Left lobe of liver (tissue), 2 donors: Measurements from ENCODE around the gene C1orf56. TPM values are rescaled to one million over a fixed set of nuclear protein-coding genes. Genes with fewer than 3 reads are reported as not detected.
"Not testable (repeated sequence)": the region's sequence is repeated elsewhere in the genome, so short reads cannot be mapped to it uniquely, and the experiment has no call there.

Experiments used
- ATAC-seq: fragments of 200-7000 bp; cut with Tn5 transposase; one replicate; pipeline ENCODE4 v1.9.1; 2020; ENCODE audit warnings: mild to moderate bottlenecking, moderate library complexity
- DNase-seq: peaks from one replicate; pipeline ENCODE4 v3.0.0-alpha.2; 2020; ENCODE audit warnings: low spot score
- total RNA-seq: library from RNA; stranded (reverse); gene quantifications from one replicate; pipeline ENCODE4 v1.2.1, GENCODE V29; 2021
- donor health status: DM: no; HTN: no; CAD: no; lungs with moderate emphysema.
- donor health status: DM: no; HTN: yes; CAD: no.

C1orf56 gene
- total RNA-seq, 1 donor from 2014 or later, result 4.3 TPM

- ATAC-seq (no peak), DNase-seq (no peak)
Observed at GRCh38 chr1:151060657-151061421, 13.3 kb downstream of the C1orf56 start.

GRCh38 chr1:151061704-151062103, 14.2 kb downstream of the C1orf56 start:
- no peak for ATAC-seq
- DNase-seq, result no peak

GRCh38 chr1:151062741-151063371, 15.3 kb downstream of the C1orf56 start:
- ATAC-seq (no peak), DNase-seq (no peak)

GRCh38 chr1:151065089-151065645, 17.6 kb downstream of the C1orf56 start:
- DNase-seq (no peak), ATAC-seq (peak; percentile 66)

- ATAC-seq, result no peak
- no peak for DNase-seq
Observed at GRCh38 chr1:151067185-151067584, 19.6 kb downstream of the C1orf56 start.

GRCh38 chr1:151069103-151069486, 21.5 kb downstream of the C1orf56 start:
- DNase-seq, result no peak
- ATAC-seq, result no peak

- DNase-seq (peak; percentile 91), ATAC-seq (peak; percentile 92)
Observed at GRCh38 chr1:151070474-151071276, 23.1 kb downstream of the C1orf56 start, which contains the start of gene GABPB2. GABPB2 (plus strand) TSS chr1:151070761; CDS start chr1:151088190, 17,429 bp downstream.

- DNase-seq (no peak), ATAC-seq (no peak)
Observed at GRCh38 chr1:151072224-151072623, 24.7 kb downstream of the C1orf56 start.

GRCh38 chr1:151085953-151086559, 38.5 kb downstream of the C1orf56 start:
- ATAC-seq (no peak), DNase-seq (no peak)

GRCh38 chr1:151097426-151097825, 49.9 kb downstream of the C1orf56 start:
- DNase-seq, ATAC-seq: not testable (repeated sequence)

- DNase-seq (no peak), ATAC-seq (no peak)
Observed at GRCh38 chr1:151098126-151098525, 50.6 kb downstream of the C1orf56 start.

Other genes with a start within 250 kb of the C1orf56 start
- gene CTSK, start 239.5 kb upstream of the C1orf56 start, total RNA-seq, result 2.4 TPM
- 26.1 TPM for gene ARNT, start 171.2 kb upstream of the C1orf56 start, total RNA-seq
- gene CTXND2, start 160.6 kb upstream of the C1orf56 start, total RNA-seq, result not detected
- gene SETDB1, start 121.4 kb upstream of the C1orf56 start, total RNA-seq, result 14.0 TPM
- 425 TPM for gene CERS2, start 72.9 kb upstream of the C1orf56 start, total RNA-seq
- 9.3 TPM for gene ANXA9, start 65.5 kb upstream of the C1orf56 start, total RNA-seq
- gene MINDY1, start 40.8 kb upstream of the C1orf56 start, total RNA-seq, result 23.3 TPM
- gene PRUNE1, start 39.3 kb upstream of the C1orf56 start, total RNA-seq, result 12.2 TPM
- gene BNIPL, start 11.2 kb upstream of the C1orf56 start, total RNA-seq, result 1.6 TPM
- 21.0 TPM for gene CDC42SE1, start 11.9 kb downstream of the C1orf56 start, total RNA-seq
- 0.28 TPM for gene MLLT11, start 12.6 kb downstream of the C1orf56 start, total RNA-seq
- 6.2 TPM for gene GABPB2, start 23.0 kb downstream of the C1orf56 start, total RNA-seq
- gene SEMA6C, start 98.9 kb downstream of the C1orf56 start, total RNA-seq, result 6.4 TPM
- 0.96 TPM for gene TNFAIP8L2, start 108.9 kb downstream of the C1orf56 start, total RNA-seq
- gene LYSMD1, start 118.2 kb downstream of the C1orf56 start, total RNA-seq, result 3.9 TPM
- gene SCNM1, start 118.4 kb downstream of the C1orf56 start, total RNA-seq, result 9.4 TPM
- gene TMOD4, start 128.2 kb downstream of the C1orf56 start, total RNA-seq, result 0.33 TPM
- gene VPS72, start 142.4 kb downstream of the C1orf56 start, total RNA-seq, result 14.4 TPM
- gene PIP5K1A, start 150.8 kb downstream of the C1orf56 start, total RNA-seq, result 12.0 TPM
- 80.6 TPM for gene PSMD4, start 207.0 kb downstream of the C1orf56 start, total RNA-seq
- gene ZNF687, start 234.5 kb downstream of the C1orf56 start, total RNA-seq, result 13.6 TPM